ENCODE data around the gene P3R3URF.

Gene P3R3URF

GRCh38 chr1:46172321-46172720 is 4.0 kb downstream of the P3R3URF start:
- DNase-seq (ENCODE audit: low read depth), result no peak
- TF ChIP-seq CTCF (IDR thresholded peaks at IDR 0.05; ENCODE audit: control insufficient read depth, extremely low read depth, insufficient read depth), result no peak
- H3K4me3 ChIP-seq (ENCODE audit: low read depth, low read length), result no peak overlapping the region

GRCh38 chr1:46171871-46172270 is 4.4 kb downstream of the P3R3URF start:
- DNase-seq (ENCODE audit: low read depth), result peak; percentile 95
- TF ChIP-seq CTCF (IDR thresholded peaks at IDR 0.05; ENCODE audit: control insufficient read depth, extremely low read depth, insufficient read depth), result no peak
- H3K4me3 ChIP-seq (ENCODE audit: low read depth, low read length), result no peak overlapping the region

- TF ChIP-seq CTCF (IDR thresholded peaks at IDR 0.05; ENCODE audit: control insufficient read depth, extremely low read depth, insufficient read depth), result no peak
- H3K4me3 ChIP-seq (ENCODE audit: low read depth, low read length), result no peak overlapping the region
These were observed 4.9 kb downstream of the P3R3URF start for GRCh38 chr1:46171351-46171750.

GRCh38 chr1:46169811-46170454 is 6.4 kb downstream of the P3R3URF start:
- no peak for TF ChIP-seq CTCF (IDR thresholded peaks at IDR 0.05; ENCODE audit: control insufficient read depth, extremely low read depth, insufficient read depth)
- no peak overlapping the region for H3K4me3 ChIP-seq (ENCODE audit: low read depth, low read length)
- no peak for DNase-seq (ENCODE audit: low read depth)

More at GRCh38 chr1:46171351-46171750, 4.9 kb downstream of the P3R3URF start:
- no peak for DNase-seq (ENCODE audit: low read depth)

GRCh38 chr1:46168477-46168876 is 7.8 kb downstream of the P3R3URF start:
- no peak for DNase-seq (ENCODE audit: low read depth)
- no peak overlapping the region for H3K4me3 ChIP-seq (ENCODE audit: low read depth, low read length)
- TF ChIP-seq CTCF (IDR thresholded peaks at IDR 0.05; ENCODE audit: control insufficient read depth, extremely low read depth, insufficient read depth), result no peak

GRCh38 chr1:46166521-46167462 is 9.5 kb downstream of the P3R3URF start:
- no peak for TF ChIP-seq CTCF (IDR thresholded peaks at IDR 0.05; ENCODE audit: control insufficient read depth, extremely low read depth, insufficient read depth)
- H3K4me3 ChIP-seq (ENCODE audit: low read depth, low read length), result no peak overlapping the region
- no peak for DNase-seq (ENCODE audit: low read depth)

Data from LNCaP clone FGC (cell line).